Measurements from ENCODE around the gene ACTN3.
"Not testable (repeated sequence)": the region's sequence is repeated elsewhere in the genome, so short reads cannot be mapped to it uniquely, and the experiment has no call there.

The ACTN3 gene

DNA sequence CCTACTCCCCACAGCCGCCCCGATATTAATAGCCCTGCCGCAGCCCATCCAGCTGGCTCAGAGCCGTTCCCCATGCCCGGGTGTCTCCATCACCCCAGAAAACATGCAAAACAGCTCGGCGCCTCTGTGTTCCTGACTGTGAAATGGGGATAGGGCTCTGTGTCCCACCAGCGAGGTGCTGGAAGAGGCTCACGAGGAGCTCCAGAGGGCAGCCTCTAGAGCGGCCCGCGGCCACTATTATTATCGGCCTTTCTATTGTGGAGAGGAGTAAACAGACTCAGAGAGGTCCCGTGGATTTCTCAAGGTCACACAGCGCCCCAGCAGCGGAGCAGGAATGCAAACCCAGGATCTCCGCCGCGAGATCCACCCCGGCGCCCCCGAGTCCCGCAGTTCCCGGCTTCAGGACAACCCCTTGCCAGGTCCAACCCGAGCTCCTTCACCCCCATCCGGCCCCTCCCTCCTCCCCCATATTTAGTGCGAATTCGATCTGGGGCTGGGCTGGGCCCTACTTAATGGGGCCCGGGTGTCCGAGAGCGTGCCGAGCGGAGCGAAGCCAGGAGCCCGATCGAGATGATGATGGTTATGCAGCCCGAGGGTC, at the start of gene ACTN3:
TSS of gene ACTN3 (plus strand) at position 536 of the 598 bp plus-strand sequence. CDS start at position 571, 35 bp downstream.
- H3K27ac ChIP-seq = peak within 1 kb of the TSS; percentile 26
- no peak for DNase-seq (ENCODE audit: low read depth, low spot score)

DNA sequence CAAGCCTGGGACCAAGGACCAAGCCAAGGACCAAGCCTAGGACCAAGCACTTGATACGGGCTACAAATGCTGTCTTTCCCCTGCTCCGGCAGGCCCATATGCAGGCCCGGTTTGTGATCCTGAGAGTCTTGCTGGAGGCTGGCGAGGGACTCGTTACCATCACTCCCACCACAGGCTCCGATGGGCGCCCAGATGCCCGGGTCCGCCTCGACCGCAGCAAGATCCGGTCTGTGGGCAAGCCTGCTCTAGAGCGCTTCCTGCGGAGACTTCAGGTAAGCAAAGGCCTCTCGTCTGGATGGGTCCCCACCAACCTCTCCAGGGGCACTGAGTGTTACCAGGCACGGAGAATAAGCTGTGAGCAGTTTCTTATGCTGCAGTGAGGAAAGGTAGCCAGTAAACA, 49.5 kb upstream of the ACTN3 start:
- no peak for DNase-seq (ENCODE audit: low read depth, low spot score)
- H3K27ac ChIP-seq = no peak overlapping the region

DNA sequence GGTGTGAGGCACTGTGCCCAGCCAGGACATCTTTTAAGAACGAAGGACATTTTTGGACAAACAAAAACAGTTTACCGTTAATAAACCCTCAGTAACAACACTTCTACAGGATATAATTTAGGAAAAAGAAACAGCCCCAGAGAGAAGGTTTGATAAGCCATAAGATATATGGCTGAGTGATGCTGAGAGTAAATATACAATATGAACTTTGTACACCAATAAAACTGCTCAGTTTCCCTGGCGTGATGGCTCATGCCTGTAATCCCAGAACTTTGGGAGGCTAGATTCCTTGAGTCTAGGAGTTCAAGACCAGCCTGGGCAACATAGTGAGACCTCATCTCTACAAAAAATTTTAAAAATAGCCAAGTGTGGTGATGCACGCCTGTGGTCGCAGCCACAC, 48.2 kb upstream of the ACTN3 start:
- DNase-seq (ENCODE audit: low read depth, low spot score) = no peak
- no peak overlapping the region for H3K27ac ChIP-seq

DNA sequence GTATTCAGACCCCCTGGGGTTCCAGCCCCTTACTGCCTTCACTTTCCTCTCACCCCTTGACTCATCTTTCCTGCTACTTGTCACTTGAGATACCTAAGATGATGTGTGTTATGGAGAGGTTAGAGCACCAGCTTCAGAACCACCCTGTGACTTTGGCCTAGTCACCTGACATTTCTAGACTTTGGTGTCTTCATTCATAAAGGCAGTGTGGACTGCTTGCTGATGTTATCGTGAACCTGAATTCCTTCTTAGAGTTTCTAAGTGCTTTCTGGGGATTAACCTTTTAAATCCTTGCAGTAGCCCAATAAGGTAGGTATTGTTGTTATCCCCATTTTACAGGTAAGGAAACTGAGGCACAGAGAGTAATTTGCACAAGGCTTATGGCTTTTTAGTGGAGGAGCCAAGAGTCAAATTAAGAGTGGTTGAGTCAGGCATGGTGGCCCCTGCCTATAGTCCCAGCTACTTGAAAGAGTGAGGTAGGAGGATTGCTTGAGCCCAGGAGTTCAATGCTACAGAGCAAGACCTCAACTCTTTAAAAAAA, 41.4 kb upstream of the ACTN3 start:
- H3K27ac ChIP-seq = no peak overlapping the region
- no peak for DNase-seq (ENCODE audit: low read depth, low spot score)

DNA sequence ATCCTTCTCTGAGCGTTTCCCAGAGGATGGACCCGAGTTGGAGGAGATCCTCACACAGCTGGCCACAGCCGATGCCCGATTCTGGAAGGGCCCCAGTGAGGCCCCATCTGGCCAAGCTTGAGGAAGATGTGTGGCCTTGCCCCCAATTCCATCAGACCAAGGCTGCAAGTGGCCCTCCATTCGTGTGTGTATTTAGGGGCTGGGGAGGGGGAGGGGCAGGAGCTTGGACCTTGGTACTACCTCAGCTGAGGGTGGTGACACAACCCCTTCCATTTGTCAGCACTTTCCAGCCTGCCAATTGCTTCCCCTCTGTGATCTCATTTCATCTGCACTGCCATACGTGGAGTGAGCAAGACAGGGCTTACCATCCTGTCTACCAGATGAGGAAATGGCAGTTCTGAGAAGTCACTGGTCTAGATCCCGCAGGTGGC, 37.6 kb upstream of the ACTN3 start:
- DNase-seq (ENCODE audit: low read depth, low spot score) = no peak
- H3K27ac ChIP-seq = no peak overlapping the region

DNA sequence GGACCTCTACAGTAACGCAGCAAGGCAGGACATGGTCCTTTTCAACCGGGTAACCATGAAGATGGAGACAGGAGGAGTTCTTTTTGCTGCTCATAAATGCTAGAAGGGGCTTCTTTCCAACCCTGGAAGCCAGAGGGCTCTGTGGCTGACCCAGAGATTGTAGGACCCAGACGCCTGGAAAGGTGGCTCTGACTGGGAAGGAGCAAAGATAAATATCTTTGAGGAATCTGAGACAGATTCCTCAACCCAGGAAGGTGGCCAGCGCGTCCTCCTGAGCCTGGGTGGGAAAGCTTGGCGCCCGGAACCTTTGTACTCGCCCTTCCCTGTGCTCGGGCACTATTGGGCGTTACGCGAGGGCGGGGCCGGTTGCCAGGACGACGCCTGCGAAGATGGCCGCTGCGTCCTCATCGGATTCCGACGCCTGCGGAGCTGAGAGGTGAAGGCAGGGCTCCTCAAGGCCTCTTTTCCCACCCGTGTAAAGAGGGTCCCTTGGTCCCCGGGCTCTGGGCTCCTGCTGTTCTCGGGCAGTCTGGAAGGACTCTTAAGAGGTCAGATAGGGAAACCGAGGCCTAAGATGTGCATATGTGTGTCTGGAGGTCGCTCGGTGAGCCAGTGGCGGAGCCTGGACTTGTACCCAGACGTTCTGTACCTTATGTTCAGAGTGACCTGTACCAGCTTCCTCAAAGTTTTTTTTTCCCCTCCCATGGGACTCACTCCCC, 36.3 kb upstream of the ACTN3 start, which contains the start of gene BBS1:
TSS of gene BBS1 (plus strand) at position 365 of the 719 bp plus-strand sequence. CDS start at position 390, 25 bp downstream.
- H3K27ac ChIP-seq = no peak within 1 kb of the TSS
- DNase-seq (ENCODE audit: low read depth, low spot score) = no peak

DNA sequence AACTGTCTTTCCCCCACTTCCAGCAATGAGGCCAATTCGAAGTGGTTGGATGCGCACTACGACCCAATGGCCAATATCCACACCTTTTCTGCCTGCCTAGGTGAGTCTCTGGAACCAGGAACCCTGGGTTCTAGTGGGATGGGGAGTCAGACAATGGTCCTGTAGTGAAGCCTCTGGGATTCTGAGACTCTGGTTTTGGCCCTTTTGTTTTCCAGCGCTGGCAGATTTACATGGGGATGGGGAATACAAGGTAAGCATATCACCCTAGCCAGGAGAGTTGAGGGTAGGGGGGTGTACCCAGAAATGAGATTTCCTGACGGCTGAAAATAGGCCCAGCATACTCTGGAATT, 35.7 kb upstream of the ACTN3 start:
- H3K27ac ChIP-seq = no peak overlapping the region
- DNase-seq (ENCODE audit: low read depth, low spot score) = no peak

DNA sequence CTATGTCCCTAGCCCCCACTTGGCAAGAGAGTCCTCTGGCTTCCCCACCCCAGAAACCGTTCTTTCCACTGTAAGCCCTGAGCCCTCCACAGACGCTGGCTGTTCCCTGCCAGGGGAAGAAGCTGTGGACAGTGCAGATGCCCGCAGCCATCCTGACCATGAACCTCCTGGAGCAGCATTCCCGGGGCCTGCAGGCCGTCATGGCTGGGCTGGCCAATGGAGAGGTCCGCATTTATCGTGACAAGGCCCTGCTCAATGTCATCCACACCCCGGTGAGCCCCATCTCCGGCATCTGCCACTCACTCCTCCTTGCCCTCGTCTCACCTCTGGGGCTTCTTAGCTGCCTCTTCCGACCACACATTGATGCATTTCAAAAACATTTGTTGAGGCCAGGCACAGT, 23.1 kb upstream of the ACTN3 start:
- no peak overlapping the region for H3K27ac ChIP-seq
- DNase-seq (ENCODE audit: low read depth, low spot score) = no peak

DNA sequence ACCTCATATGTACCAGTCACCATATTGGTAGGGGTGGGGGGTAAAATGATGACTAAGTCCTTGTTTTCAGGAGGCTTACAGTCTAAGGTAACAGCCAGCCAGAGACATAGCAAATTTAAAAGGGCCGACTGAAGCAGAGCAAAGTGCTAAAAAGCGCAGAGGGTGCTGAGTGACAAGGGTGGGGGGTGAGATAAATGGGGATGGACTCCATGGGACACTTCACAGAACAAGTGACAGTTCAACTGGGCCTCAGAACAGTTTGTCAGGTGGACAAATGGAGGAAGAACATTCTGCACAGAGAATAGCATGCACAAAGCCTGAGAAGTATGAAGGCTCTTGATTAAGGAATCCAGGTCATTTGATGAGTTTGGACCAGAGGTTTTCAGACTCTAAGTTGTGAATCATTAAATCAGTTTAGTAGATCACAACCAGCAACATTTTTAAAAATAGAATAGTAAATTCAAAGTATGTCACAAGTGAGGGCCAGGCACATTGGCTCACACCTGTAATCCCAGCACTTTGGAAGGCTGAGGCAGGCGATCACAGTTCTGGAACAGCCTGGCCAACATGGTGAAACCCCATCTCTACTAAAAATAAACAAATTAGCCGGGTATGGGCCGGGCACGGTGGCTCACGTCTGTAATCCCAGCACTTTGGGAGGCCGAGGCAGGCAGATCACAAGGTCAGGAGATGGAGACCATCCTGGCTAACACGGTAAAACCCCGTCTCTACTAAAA, 22.2 kb upstream of the ACTN3 start:
- no peak overlapping the region for H3K27ac ChIP-seq
- no peak for DNase-seq (ENCODE audit: low read depth, low spot score)

DNA sequence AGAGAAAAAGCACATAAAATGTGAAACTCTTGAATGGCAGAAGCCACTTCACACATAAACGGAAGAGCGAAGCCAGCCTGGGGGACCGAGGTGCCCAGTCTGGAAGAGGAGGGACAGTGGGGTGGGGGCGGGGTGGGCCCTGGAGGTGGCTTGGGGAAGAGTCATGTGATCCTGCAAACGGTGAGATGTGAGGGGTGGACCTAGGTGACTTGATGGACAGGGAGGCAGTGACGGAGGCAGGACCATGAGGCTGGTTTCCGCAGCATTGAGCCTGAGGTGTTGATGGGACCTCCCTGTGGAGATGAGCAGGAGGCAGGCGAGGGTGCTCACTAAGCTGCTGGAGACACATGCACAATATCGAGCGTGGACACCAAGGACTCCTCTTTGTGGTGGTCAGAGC, 17.6 kb upstream of the ACTN3 start:
- no peak overlapping the region for H3K27ac ChIP-seq
- DNase-seq (ENCODE audit: low read depth, low spot score) = no peak

DNA sequence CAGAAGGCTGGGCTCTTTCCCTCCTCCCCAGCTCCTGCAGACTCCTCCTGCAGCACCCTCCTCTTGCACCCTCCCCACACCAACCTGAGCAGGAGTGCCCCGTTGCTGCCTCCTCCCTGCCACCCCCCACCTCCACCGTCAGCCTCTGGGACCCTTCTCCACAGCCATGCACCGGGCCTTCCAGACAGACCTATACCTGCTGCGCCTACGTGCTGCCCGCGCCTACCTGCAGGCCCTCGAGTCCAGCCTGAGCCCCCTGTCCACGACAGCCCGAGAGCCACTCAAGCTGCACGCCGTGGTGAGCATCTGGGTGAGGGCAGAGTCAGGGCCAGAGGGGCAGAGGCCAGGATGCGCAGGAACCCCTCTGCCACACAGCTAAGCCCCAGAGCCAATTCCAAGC, 17.0 kb upstream of the ACTN3 start:
- no peak for DNase-seq (ENCODE audit: low read depth, low spot score)
- H3K27ac ChIP-seq = no peak overlapping the region

DNA sequence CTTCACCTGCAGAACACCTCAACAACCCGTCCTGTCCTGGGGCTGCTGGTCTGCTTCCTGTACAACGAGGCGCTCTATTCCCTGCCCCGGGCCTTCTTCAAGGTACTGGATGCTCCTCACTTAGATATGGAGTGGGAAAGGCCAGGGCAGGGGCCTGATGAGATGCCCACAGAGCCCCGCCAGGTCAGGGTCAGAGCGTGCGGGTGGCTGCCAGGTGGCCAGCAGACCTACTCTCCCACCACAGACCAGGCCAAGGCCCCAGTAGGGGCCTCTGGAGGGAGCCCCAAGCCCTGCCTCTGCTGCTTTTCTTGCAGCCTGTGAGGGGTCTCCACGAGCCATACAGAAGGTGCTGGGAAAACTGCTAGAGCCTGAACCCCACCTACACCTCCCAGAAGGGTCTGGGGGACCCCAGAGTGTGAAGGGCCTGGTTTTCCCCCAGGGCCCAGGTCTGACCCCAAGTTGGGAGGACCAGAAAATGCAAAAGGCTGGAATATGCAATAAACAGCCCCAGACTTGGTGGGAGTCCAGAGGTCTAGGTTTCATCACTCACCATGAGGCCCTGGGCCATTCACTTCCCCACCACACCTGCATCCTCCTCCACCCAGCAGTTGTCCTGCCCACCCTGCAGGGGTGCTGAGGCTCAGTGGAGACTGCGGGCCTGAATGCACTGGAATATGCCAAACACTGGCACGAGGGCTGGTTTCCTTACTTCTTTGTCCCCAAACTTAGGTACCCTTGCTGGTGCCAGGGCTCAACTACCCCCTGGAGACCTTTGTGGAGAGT, 15.6 kb upstream of the ACTN3 start:
- no peak for DNase-seq (ENCODE audit: low read depth, low spot score)
- no peak overlapping the region for H3K27ac ChIP-seq

DNA sequence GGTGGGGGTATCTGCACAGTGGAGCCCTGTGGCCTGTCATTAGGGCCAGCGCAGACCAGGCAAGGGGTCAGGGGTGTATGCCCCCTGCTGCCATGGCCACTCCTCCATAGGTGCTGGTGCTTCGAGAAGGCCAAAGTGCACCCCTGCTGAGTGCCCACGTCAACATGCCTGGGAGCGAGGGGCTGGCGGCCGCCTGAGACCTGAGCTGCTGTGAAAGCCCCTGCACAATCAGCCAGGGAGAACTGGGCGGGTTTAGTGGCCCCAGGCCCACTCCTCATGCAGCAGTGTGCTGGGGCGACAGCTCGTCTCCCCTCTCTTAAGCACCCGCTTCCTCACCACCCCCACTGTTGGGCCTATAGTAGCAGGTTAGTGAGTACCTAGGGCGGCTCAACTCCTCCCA, 14.9 kb upstream of the ACTN3 start:
- no peak for DNase-seq (ENCODE audit: low read depth, low spot score)
- no peak overlapping the region for H3K27ac ChIP-seq

DNA sequence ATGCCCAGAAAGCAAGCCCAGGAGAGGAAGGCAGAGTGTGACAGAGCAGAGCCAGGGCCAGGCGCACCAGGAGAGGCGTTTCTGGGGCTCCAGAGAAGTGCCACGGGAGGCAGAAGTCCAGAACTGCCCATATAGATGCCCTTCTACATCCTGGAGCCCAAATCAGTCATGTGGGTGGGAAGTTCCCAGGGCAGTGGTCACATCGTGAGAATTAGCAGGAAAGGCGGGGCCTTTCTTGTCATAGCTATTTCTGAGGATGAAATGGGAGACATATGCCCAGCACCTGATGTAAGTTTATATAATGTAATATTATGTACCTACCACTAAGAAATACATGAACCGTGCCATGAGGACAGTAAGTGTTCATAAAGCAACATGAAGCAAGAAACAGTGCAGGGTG, 13.9 kb upstream of the ACTN3 start:
- DNase-seq (ENCODE audit: low read depth, low spot score) = no peak
- H3K27ac ChIP-seq = no peak overlapping the region

DNA sequence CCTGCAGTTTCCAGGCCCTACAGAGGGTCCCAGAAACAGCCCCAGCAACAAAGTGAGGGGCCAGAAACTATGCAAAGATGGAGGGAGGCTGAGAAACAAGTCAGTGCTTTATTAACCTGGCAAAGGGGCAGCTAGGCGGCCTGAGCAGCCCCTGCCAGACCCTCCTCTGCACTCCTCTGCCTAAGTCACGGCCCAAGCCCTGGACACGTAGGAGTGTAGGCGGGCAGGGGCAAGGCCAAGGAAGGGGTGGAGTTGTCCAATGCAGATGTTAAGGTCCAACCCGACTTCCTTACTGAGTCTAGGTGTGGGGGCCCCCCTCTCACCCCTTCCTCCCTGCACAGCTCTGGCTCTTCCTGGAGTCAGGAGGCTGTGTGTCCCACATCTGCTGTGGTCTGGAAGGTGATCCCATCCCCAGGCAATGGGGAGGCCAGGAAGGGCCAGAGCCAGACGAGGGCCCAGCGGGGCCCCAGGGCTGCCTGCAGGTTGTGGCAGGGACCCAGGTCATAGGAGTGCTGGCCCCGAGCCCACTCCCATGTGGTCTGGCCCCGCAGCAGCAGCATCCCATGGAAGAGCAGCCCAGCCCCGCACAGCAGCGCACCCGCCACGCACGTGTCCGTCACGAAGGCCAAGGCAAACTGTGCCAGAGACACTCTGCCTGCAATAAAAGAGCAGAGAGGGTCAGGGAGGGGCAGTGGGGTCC, 7.4 kb upstream of the ACTN3 start:
- no peak for DNase-seq (ENCODE audit: low read depth, low spot score)
- no peak overlapping the region for H3K27ac ChIP-seq

DNA sequence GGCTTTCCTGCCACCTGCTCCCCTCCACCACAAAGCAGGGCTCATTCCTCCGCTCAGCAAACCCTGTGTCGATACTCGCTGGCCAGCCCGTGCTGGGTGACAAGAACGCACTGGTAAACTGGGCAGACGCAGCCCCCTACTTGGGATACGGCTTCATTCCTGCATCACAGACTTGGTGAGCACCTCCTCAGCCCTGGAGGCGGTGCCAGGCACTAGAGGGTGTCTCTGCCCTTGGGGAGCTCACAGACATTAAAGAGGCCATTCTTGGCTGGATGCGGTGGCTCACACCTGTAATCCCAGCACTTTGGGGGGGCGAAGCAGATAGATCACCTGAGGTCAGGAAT, 6.9 kb upstream of the ACTN3 start:
- DNase-seq (ENCODE audit: low read depth, low spot score) = no peak
- no peak overlapping the region for H3K27ac ChIP-seq

DNA sequence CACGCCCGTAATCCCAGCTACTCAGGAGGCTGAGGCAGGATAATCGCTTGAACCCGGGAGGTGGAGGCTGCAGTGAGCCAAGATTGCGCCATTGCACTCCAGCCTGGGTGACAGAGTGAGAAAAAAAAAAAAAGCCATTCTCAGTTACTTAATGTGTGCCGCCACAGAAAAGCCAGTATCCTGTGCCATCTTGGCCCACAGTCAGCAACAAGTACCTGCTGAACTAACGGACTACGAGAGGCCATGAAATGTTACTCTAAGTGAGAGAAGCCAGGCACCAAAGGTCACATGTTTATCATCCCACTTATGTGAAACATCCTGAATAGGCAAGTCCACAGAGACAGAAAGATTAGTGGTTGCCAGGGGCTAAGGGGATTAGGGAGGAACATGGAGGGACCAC, 6.1 kb upstream of the ACTN3 start:
- not testable (repeated sequence) for DNase-seq (ENCODE audit: low read depth, low spot score)

DNA sequence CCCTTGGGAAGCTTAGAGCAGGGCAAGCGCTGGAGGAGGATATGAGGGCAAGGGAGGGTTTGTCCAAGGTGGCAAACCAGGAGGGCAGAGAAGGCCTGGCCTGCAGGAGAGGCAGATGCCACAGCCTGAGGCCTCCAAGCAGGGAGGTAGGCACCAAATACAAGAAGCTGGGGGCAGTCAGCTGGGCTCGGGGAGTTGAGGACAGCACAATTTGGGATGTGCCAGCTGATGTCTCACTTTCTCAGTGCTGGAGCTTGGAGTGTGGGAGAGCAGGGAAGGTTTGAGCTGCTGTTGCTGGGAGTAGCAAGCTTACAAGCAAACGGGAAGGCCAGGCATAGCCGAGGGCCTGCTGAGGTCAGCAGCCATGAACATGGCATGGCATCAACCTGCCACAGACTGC, 4.8 kb upstream of the ACTN3 start:
- no peak overlapping the region for H3K27ac ChIP-seq
- DNase-seq (ENCODE audit: low read depth, low spot score) = no peak

More for the DNA sequence above, 6.1 kb upstream of the ACTN3 start:
- H3K27ac ChIP-seq = not testable (repeated sequence)

DNA sequence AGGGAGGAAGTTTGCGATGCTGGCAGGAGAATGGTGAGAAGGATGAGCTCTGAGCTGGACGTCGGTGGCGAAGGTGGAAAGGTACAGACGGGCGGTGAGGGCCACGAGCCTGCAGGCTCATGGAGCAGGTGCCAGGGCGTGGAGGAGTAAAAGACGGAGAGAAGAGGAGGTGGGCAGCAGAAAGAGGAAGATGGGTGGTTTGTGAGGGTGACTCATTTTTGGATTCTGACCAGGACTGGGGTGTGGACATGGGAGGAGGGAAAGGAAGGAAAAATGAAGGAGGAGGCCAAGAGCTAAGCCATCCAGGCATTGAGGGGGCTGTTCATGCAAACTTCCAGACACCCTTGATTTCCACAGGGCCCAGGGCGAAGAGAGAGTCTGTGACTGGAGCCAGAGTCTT, 4.3 kb upstream of the ACTN3 start:
- H3K27ac ChIP-seq = no peak overlapping the region
- no peak for DNase-seq (ENCODE audit: low read depth, low spot score)

Data from epithelial cell of prostate (primary cell).